Peyer's patch (tissue), 4 donors: ENCODE measurements around the gene USP32.

Experiments used
- POLR2A ChIP-seq, 2 donors: fragments of 450-650 bp; IDR thresholded peaks; one replicate each; pipeline ENCODE4 v1.5.1; 2017; ENCODE audit warnings: antibody characterized with exemption in 2 of 2, mild to moderate bottlenecking in 2 of 2, moderate library complexity in 2 of 2
- TF ChIP-seq, protein P1 (sequence below), 6 experiments: fragments of 450-650 bp in 4 of 6; fragments of 200-600 bp in 2 of 6; sonication (generic) in 1 of 6; IDR thresholded peaks; one replicate each; pipeline ENCODE4 v1.5.1; 2017 to 2019; ENCODE audit warnings: antibody characterized with exemption in 6 of 6, mild to moderate bottlenecking in 3 of 6, moderate library complexity in 1 of 6

DNA sequence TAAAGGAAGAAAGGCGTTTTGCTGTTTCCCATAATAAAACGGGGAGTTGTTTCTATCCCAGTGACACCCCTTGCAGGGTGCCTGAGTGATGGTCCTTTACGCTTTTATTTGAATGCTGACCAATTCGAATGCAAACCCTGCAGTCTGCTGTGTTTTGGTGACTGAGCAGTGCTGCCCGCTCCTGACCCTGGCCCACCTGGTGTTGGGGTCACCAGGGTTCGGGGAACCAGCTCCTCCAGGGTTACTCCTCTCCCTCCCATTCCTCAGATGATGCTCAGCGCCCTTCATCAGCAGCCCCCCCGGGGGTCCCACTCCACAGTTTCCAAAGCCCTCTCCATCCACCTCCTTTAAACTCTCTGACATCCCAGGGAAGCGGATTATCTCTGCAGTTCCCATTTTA, 236.1 kb downstream of the USP32 start:
- TF ChIP-seq, protein P1, sequence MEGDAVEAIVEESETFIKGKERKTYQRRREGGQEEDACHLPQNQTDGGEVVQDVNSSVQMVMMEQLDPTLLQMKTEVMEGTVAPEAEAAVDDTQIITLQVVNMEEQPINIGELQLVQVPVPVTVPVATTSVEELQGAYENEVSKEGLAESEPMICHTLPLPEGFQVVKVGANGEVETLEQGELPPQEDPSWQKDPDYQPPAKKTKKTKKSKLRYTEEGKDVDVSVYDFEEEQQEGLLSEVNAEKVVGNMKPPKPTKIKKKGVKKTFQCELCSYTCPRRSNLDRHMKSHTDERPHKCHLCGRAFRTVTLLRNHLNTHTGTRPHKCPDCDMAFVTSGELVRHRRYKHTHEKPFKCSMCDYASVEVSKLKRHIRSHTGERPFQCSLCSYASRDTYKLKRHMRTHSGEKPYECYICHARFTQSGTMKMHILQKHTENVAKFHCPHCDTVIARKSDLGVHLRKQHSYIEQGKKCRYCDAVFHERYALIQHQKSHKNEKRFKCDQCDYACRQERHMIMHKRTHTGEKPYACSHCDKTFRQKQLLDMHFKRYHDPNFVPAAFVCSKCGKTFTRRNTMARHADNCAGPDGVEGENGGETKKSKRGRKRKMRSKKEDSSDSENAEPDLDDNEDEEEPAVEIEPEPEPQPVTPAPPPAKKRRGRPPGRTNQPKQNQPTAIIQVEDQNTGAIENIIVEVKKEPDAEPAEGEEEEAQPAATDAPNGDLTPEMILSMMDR (IDR thresholded peaks at IDR 0.05): no peak
- TF ChIP-seq POLR2A (IDR thresholded peaks at IDR 0.05): no peak
